ENCODE results near the gene C2orf76.

Gene C2orf76

DNA sequence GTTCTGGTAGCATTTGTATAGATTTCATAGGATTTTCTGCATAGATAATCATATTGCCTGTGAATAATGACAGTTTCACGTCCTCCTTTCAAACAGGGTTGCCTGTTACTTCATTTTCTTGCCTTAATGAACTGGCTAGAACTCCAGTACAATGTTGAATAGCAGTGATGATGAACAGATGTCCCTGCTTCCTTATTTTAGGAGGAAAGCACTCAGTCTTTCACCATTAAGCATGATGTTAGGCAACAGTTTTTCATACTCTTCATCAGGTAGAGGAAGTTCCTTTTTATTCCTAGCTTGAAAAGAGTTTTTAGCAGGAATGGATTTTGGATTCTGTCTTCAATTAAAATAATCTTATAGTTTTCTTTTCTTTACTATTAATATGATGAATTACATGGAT, 39.7 kb downstream of the C2orf76 start:
- Histone ChIP-seq H3K9me3 (ENCODE audit: control insufficient read depth, insufficient read depth, low read length) (no peaks in the 10 kb centered on the region), H3K36me3 (ENCODE audit: control insufficient read depth, insufficient read depth, low read length) (no peaks in the 10 kb centered on the region), H3K27me3 (ENCODE audit: control insufficient read depth, insufficient read depth, low read length) (no peaks in the 10 kb centered on the region), H3K9ac (ENCODE audit: low read depth, low read length) (no peak overlapping the region), H3K4me3 (ENCODE audit: low read depth, low read length) (no peak overlapping the region), H3K4me1 (ENCODE audit: control insufficient read depth, insufficient read depth, low read length) (no peaks in the 10 kb centered on the region)

DNA sequence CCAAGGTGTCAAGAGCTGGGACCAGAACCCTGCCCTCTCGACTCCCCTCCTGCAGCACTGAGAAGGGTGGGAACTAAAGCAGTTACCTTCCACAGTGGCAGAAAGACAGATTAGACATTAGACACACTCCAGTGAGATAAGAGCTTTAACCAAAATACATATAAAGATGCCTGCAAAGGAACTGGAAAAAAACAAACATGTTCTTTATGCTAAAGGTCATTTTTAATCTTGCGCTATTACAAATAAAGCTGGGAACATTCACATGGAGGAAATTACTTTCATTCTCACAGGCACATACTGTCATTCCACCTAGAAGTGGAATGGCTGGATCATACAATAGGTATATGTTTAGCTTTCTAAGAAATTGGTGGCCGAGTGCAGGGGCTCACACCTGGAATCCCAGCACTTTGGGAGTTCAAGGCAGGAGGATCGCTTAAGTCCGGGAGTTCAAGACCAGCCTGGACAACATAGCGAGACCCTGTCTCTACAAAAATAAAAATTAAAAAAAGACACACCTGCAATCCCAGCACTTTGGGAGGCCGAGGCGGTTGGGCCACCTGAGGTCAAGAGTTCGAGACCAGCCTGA, 41.9 kb downstream of the C2orf76 start:
- H3K9me3 ChIP-seq (ENCODE audit: control insufficient read depth, insufficient read depth, low read length) = no peaks in the 10 kb centered on the region
- no peak overlapping the region for H3K4me3 ChIP-seq (ENCODE audit: low read depth, low read length)
- no peaks in the 10 kb centered on the region for H3K4me1 ChIP-seq (ENCODE audit: control insufficient read depth, insufficient read depth, low read length)
- no peaks in the 10 kb centered on the region for H3K36me3 ChIP-seq (ENCODE audit: control insufficient read depth, insufficient read depth, low read length)
- no peak overlapping the region for H3K9ac ChIP-seq (ENCODE audit: low read depth, low read length)
- no peaks in the 10 kb centered on the region for H3K27me3 ChIP-seq (ENCODE audit: control insufficient read depth, insufficient read depth, low read length)

GRCh38 chr2:119323459-119323858, 43.2 kb downstream of the C2orf76 start:
- Histone ChIP-seq H3K9ac (ENCODE audit: low read depth, low read length) (no peak overlapping the region), H3K4me1 (ENCODE audit: control insufficient read depth, insufficient read depth, low read length) (no peaks in the 10 kb centered on the region), H3K4me3 (ENCODE audit: low read depth, low read length) (no peak overlapping the region), H3K36me3 (ENCODE audit: control insufficient read depth, insufficient read depth, low read length) (no peaks in the 10 kb centered on the region), H3K9me3 (ENCODE audit: control insufficient read depth, insufficient read depth, low read length) (no peaks in the 10 kb centered on the region), H3K27me3 (ENCODE audit: control insufficient read depth, insufficient read depth, low read length) (no peaks in the 10 kb centered on the region)

DNA sequence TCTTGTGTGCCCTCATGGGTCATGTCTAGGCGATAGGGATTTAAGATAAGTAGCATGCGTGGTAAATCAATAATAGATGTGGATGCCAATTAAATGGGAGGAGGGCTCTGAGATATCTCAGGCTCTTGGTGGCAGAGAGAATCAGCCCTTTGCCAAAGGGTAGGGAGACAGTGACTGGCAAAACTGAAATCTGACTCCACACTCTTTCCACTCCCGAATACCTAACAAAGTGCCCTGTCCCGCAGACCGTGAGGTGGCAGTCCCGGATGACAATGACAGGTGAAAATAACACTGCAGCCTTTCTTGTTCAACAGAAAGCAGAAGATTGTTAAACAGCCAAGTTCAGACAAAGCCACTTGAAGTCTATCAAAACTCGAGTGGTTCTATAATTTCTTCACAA, 47.0 kb downstream of the C2orf76 start:
- no peaks in the 10 kb centered on the region for H3K4me1 ChIP-seq (ENCODE audit: control insufficient read depth, insufficient read depth, low read length)
- no peak overlapping the region for H3K4me3 ChIP-seq (ENCODE audit: low read depth, low read length)
- no peaks in the 10 kb centered on the region for H3K27me3 ChIP-seq (ENCODE audit: control insufficient read depth, insufficient read depth, low read length)
- H3K9me3 ChIP-seq (ENCODE audit: control insufficient read depth, insufficient read depth, low read length) = no peaks in the 10 kb centered on the region
- H3K36me3 ChIP-seq (ENCODE audit: control insufficient read depth, insufficient read depth, low read length) = no peaks in the 10 kb centered on the region
- H3K9ac ChIP-seq (ENCODE audit: low read depth, low read length) = no peak overlapping the region

GRCh38 chr2:119317554-119317953, 49.1 kb downstream of the C2orf76 start:
- H3K9ac ChIP-seq (ENCODE audit: low read depth, low read length) = no peak overlapping the region
- H3K4me1 ChIP-seq (ENCODE audit: control insufficient read depth, insufficient read depth, low read length) = no peaks in the 10 kb centered on the region
- H3K9me3 ChIP-seq (ENCODE audit: control insufficient read depth, insufficient read depth, low read length) = no peaks in the 10 kb centered on the region
- no peaks in the 10 kb centered on the region for H3K27me3 ChIP-seq (ENCODE audit: control insufficient read depth, insufficient read depth, low read length)
- no peak overlapping the region for H3K4me3 ChIP-seq (ENCODE audit: low read depth, low read length)
- no peaks in the 10 kb centered on the region for H3K36me3 ChIP-seq (ENCODE audit: control insufficient read depth, insufficient read depth, low read length)

DNA sequence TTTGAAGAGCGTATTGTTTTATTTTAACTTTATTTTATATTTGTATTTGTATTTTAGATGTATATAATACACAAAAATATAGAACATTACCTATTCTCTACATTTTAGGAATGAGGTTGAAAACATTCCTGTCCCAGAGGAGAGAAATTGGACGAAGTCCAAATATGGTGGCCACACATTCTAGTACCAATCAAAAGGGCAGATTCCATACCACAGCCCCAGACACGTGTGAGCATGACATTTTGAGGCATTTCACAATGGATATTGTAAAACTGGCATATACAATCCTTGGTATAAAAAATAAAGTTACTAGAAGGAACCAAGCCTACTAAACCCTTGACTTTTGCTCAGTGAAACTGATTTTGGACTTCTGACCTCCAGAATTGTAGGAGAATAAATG, 50.6 kb downstream of the C2orf76 start:
- H3K36me3 ChIP-seq (ENCODE audit: control insufficient read depth, insufficient read depth, low read length) = no peaks in the 10 kb centered on the region
- H3K4me3 ChIP-seq (ENCODE audit: low read depth, low read length) = no peak overlapping the region
- no peaks in the 10 kb centered on the region for H3K27me3 ChIP-seq (ENCODE audit: control insufficient read depth, insufficient read depth, low read length)
- no peaks in the 10 kb centered on the region for H3K4me1 ChIP-seq (ENCODE audit: control insufficient read depth, insufficient read depth, low read length)
- H3K9me3 ChIP-seq (ENCODE audit: control insufficient read depth, insufficient read depth, low read length) = no peaks in the 10 kb centered on the region
- no peak overlapping the region for H3K9ac ChIP-seq (ENCODE audit: low read depth, low read length)

- Histone ChIP-seq H3K9ac (ENCODE audit: low read depth, low read length) (no peak overlapping the region), H3K36me3 (ENCODE audit: control insufficient read depth, insufficient read depth, low read length) (no peaks in the 10 kb centered on the region), H3K9me3 (ENCODE audit: control insufficient read depth, insufficient read depth, low read length) (no peaks in the 10 kb centered on the region), H3K27me3 (ENCODE audit: control insufficient read depth, insufficient read depth, low read length) (no peaks in the 10 kb centered on the region), H3K4me3 (ENCODE audit: low read depth, low read length) (no peak overlapping the region), H3K4me1 (ENCODE audit: control insufficient read depth, insufficient read depth, low read length) (no peaks in the 10 kb centered on the region)
Observed at GRCh38 chr2:119315241-119315925, 51.3 kb downstream of the C2orf76 start.

DNA sequence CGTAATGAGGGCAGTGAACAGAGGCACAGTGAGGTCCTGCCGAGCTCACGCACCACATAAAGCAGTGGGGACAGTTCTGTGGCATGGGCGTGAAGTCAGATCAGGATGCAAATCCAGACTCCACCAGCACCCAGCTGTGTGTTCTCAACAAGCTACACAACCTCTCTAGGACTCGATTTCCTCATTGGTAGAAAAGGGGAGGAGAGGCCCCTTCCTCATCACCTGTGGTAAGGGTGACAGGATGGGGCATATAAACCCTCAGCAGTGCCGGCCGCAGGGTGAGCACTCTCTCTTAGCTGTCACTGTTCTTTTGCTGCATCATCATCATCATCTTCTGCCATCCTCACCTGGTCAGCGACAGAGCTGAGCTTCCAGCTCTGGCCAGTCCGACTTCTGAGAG, 54.8 kb downstream of the C2orf76 start:
- Histone ChIP-seq H3K9me3 (ENCODE audit: control insufficient read depth, insufficient read depth, low read length) (no peaks in the 10 kb centered on the region), H3K4me3 (ENCODE audit: low read depth, low read length) (no peak overlapping the region), H3K9ac (ENCODE audit: low read depth, low read length) (no peak overlapping the region), H3K36me3 (ENCODE audit: control insufficient read depth, insufficient read depth, low read length) (no peaks in the 10 kb centered on the region), H3K27me3 (ENCODE audit: control insufficient read depth, insufficient read depth, low read length) (no peaks in the 10 kb centered on the region), H3K4me1 (ENCODE audit: control insufficient read depth, insufficient read depth, low read length) (no peaks in the 10 kb centered on the region)

DNA sequence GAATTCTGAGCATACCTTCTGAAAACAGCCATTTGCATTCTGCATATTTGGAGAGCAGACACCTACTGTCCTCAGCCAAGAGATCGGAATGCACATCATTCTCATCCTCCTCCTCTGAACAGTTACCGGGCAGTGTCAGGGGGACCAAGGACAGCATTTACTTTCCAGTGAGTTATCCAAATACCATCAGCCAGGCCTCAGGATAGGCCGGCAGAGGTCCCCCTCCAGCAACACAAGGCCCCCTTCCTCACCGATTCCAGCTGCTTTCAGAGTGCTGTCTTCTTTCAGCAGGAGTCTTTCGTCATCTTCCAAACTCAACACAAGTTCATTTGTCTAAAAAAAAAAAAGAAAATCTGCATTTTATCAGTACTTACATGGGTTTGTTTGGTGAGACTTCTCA, 55.3 kb downstream of the C2orf76 start:
- H3K36me3 ChIP-seq (ENCODE audit: control insufficient read depth, insufficient read depth, low read length) = no peaks in the 10 kb centered on the region

GRCh38 chr2:119308793-119309330, 57.8 kb downstream of the C2orf76 start:
- H3K4me3 ChIP-seq (ENCODE audit: low read depth, low read length) = no peak overlapping the region
- no peak overlapping the region for H3K9ac ChIP-seq (ENCODE audit: low read depth, low read length)
- H3K36me3 ChIP-seq (ENCODE audit: control insufficient read depth, insufficient read depth, low read length) = no peaks in the 10 kb centered on the region
- no peaks in the 10 kb centered on the region for H3K4me1 ChIP-seq (ENCODE audit: control insufficient read depth, insufficient read depth, low read length)
- H3K9me3 ChIP-seq (ENCODE audit: control insufficient read depth, insufficient read depth, low read length) = no peaks in the 10 kb centered on the region
- no peaks in the 10 kb centered on the region for H3K27me3 ChIP-seq (ENCODE audit: control insufficient read depth, insufficient read depth, low read length)

More for the DNA sequence above, 55.3 kb downstream of the C2orf76 start:
- Histone ChIP-seq H3K9me3 (ENCODE audit: control insufficient read depth, insufficient read depth, low read length) (no peaks in the 10 kb centered on the region), H3K4me3 (ENCODE audit: low read depth, low read length) (no peak overlapping the region), H3K4me1 (ENCODE audit: control insufficient read depth, insufficient read depth, low read length) (no peaks in the 10 kb centered on the region), H3K27me3 (ENCODE audit: control insufficient read depth, insufficient read depth, low read length) (no peaks in the 10 kb centered on the region), H3K9ac (ENCODE audit: low read depth, low read length) (no peak overlapping the region)

- no peaks in the 10 kb centered on the region for H3K9me3 ChIP-seq (ENCODE audit: control insufficient read depth, insufficient read depth, low read length)
- H3K9ac ChIP-seq (ENCODE audit: low read depth, low read length) = no peak overlapping the region
Observed at GRCh38 chr2:119307419-119308140, 59.1 kb downstream of the C2orf76 start.

DNA sequence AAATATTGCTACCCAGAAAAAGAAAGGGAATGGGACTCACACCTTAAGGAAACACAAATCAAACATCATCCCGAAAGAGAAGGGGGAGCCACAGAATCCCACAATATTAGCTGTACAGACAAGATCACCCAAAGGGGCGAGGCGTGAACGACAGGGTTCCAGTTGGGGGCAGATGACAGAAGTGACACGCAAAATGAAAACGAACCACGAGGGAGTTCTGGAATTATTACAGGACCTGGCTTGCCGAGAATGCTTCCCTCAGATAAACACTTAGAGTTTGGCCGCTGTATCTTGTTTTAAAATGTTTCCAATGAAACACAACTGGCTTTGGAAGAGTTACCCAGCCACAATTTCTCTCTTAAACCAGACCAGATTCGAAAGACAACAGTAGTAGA, 60.4 kb downstream of the C2orf76 start:
- no peak overlapping the region for H3K9ac ChIP-seq (ENCODE audit: low read depth, low read length)
- no peaks in the 10 kb centered on the region for H3K27me3 ChIP-seq (ENCODE audit: control insufficient read depth, insufficient read depth, low read length)
- H3K9me3 ChIP-seq (ENCODE audit: control insufficient read depth, insufficient read depth, low read length) = no peaks in the 10 kb centered on the region
- no peaks in the 10 kb centered on the region for H3K36me3 ChIP-seq (ENCODE audit: control insufficient read depth, insufficient read depth, low read length)
- no peak overlapping the region for H3K4me3 ChIP-seq (ENCODE audit: low read depth, low read length)
- H3K4me1 ChIP-seq (ENCODE audit: control insufficient read depth, insufficient read depth, low read length) = peaks cover 4% of the 10 kb centered on the region

More at GRCh38 chr2:119307419-119308140, 59.1 kb downstream of the C2orf76 start:
- H3K36me3 ChIP-seq (ENCODE audit: control insufficient read depth, insufficient read depth, low read length) = no peaks in the 10 kb centered on the region
- H3K4me3 ChIP-seq (ENCODE audit: low read depth, low read length) = no peak overlapping the region
- H3K27me3 ChIP-seq (ENCODE audit: control insufficient read depth, insufficient read depth, low read length) = no peaks in the 10 kb centered on the region
- peaks cover 4% of the 10 kb centered on the region for H3K4me1 ChIP-seq (ENCODE audit: control insufficient read depth, insufficient read depth, low read length)
